ENCODE data around the gene PKD1L1.

GRCh38 chr7:47889723-47890122, 58.5 kb downstream of the PKD1L1 start:
- TF ChIP-seq CTCF (IDR thresholded peaks at IDR 0.05) (no peak), POLR2A (IDR thresholded peaks at IDR 0.05) (no peak), POLR2AphosphoS5 (IDR thresholded peaks at IDR 0.05) (no peak)

Measured in prostate gland (tissue), 2 donors.